ENCODE measurements around the gene HK2.

The HK2 gene

DNA sequence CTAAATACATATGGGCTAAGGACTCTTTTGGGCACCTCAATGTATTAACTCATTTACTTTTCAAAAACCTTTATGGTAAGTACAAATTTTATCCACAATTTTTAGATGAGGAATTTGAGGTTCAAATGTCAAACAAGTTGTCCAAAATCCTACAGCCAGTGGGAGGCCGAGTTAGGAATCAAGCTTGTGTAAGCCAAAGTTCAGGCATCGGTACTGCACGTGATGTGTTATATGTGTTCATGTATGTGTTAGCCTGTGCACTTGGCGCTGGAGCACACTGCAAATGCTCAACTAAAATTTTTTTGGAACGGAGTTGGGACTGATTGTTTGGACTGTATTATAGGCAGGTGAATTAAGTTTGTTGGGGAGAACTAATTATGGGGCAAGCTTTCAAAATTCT, 22.7 kb downstream of the HK2 start:
- DNase-seq: no peak

DNA sequence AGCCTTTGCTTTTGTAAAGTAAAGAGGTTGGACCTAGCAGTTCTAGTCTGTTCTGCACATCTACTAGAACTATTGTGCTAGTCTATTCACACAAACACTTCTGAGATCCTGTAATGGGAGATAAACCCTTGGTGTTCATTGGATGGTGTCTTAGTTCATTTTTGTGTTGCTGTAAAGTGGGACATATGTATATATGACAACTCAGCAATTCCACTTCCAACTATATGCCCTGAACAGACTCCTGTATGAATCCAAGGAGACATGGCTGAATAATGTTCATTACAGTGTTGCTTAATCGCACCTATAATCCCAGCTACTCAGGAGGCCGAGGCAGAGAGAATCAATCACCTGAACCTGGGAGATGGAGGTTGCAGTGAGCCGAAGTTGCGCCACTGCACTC, 23.3 kb downstream of the HK2 start:
- no peak for DNase-seq

DNA sequence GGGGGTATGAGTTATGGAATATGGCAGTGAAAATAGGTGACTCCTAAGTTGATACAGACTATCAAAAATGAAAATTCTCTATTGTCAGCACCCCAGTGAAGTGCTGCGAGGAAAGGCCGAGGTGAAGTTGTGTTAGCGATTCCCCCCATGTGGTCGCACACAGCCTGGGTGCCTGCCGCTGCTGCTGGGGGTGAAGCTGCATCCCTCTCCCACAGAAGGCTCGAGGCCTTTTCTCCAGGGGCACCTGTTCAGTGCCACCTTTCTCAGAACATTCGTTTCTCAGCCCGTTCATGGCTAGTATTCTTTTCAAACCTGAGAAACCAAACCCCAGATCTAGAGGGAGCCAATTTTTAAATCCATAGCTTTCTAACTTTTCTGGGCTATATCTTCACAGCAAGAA, 23.8 kb downstream of the HK2 start:
- no peak for DNase-seq

DNA sequence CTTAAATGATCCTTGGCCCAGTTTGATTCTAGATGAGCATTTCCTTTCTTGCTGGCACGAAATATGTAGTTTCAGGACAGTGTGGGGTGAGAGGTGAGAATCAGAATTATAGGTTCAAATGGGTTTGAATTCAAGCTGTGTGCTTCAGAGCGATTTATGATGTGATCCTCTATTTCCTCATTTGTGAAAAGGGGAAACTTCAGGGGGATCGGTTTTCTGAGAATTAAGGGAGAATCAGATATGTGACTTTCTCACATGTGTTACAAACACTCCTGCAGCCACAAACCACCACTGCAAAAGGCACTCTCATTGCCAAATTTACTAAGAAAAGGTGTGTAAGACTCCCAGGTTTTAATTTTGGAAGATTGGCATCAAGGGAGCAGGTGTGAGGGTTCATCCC, 24.4 kb downstream of the HK2 start:
- no peak for DNase-seq

DNA sequence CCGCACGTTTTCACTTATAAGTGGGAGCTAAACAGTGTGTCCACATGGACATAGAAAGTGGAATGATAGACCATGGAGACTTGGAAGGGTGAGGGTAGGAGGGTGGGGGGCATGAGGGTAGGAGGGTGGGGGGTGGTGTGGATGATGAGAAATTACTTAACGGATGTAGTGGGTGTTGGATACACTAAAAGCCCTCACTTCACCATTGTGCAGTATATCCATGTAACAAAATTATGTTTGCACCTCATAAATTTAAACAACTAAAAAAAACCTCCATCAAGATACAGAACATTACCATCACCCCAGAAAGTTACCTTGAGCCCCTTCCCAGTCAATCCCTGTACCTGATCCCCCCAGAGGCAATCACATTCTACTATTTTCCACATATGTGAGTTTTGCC, 26.2 kb downstream of the HK2 start:
- DNase-seq: no peak

GRCh38 chr2:74860521-74860920, 26.6 kb downstream of the HK2 start:
- no peak for DNase-seq

GRCh38 chr2:74861531-74861930, 27.6 kb downstream of the HK2 start:
- DNase-seq: no peak

GRCh38 chr2:74862020-74862964, 28.4 kb downstream of the HK2 start:
- peak in 1 of 58 donors; percentile 7 for DNase-seq

DNA sequence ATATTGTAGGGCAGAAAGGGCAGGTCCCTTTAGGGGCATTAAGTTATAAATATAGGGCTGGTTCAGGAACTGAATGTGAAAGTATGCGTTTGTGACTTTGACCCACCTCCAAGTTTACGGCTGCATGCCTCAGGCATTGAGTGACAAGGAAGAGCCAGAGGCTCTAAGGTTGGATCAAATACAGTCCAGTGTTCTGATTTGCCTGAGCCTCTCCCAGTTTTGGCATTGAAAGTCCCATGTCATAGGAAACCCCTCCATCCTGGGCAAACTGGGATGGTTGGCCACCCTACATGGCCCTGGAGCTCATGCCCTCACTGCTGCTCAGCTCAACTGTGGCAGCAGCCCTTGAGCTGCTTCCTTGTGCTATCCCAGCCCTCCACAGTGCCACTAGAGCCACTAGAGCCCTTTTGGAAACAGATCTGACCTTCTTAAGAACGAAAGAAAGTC, 29.9 kb downstream of the HK2 start:
- no peak for DNase-seq

GRCh38 chr2:74864728-74865722, 31.1 kb downstream of the HK2 start:
- DNase-seq: no peak

GRCh38 chr2:74865770-74866674, 32.1 kb downstream of the HK2 start:
- no peak for DNase-seq

DNA sequence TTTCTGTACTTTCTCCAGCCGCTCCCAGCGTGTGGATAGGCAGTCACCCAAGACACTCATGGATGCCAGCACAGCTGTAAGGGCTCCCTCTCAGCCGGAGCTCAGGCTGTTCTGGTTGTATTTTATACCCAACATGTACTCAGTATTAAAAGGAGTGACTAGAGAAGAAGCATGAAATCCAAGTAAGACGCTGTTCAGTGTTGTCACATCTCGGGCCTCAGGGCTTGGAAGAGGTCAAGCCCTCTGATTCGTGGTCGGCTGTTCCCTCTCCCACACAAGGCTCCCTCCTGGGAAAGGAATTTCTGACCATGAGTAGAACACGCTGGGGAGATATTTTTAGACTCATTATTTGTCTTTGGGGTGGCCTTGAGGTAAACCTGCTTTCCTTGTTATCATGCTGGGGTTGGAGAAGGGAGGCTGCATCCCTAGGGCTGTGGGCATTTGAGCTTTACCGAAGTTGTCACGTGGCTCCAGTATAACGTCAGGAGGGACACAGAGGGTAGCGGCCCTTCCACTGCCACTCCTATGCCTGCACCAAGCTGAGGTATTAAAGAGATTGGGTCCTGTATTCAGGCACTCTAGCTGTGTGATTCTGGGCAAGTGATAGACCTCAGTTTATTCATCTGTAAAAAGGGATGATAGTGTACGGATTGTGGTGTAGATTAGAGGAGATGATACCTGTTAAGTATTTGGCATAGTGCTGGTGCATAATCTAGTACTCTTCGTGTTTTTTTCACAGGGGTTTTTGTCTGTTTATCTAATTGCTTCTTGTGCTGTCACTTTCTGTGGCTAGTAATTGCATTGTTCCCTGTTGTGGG, 34.1 kb downstream of the HK2 start:
- DNase-seq: no peak

GRCh38 chr2:74869517-74869916, 35.6 kb downstream of the HK2 start:
- no peak for DNase-seq

DNA sequence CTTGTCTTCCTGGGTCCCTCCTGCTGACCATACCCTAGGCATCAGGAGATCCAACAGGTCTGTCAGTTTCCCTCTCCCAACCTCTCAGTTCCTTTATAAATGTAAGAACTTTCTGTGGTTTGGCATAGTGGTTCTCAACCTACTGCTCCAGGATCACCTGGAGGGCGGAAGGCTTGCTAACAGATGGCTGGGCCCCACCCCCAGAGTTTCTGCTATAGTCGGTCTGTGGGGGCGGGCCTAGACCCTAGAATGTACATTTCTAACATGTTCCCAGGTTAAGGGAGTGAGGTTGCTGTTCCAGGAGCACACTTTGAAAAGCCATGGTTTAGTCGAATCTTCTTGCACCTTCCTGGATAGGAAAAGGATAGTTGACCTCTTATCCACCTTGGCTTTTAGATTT, 37.0 kb downstream of the HK2 start:
- DNase-seq: no peak

DNA sequence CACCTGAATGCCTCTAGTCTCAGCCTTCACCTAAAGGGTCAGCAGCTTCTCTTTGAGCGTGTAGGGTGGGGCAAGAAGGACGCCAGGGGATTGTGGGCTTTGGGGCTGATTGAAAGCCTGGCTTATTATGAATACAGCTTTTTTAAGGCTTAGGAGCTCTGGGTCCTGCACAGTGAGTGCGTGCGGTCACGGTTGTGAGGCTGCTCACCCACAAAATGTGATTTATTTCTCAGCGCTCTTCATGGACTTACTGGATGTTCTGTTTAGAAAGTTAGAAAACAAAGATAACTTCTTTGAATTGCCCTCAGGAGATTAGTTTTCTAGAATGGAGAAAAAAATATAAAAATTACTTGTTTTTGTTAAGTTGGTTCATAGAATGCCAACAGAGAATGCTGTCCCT, 37.5 kb downstream of the HK2 start:
- DNase-seq: no peak

DNA sequence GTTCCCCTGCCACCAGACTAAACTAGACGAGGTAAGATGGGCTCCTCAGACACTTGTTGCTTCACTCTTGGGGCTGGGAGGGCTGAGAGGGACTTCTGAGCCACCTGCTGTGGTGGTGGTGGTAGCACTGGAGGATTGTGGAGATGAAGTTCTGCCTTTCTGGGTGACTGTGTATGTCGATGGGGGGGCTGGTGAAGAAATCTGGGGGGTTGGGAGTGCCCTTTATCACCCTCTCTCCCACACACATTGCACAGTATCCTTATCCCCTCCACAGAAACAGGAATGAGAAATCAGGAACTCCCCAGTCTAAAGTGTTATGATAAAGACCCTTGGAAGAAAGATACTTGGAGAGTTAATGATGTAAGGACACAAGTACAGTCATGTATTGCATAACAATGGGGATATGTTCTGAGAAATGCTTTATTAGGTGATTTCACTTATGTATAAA, 38.5 kb downstream of the HK2 start:
- DNase-seq: no peak

GRCh38 chr2:74873012-74873665, 39.2 kb downstream of the HK2 start:
- no peak for DNase-seq

DNA sequence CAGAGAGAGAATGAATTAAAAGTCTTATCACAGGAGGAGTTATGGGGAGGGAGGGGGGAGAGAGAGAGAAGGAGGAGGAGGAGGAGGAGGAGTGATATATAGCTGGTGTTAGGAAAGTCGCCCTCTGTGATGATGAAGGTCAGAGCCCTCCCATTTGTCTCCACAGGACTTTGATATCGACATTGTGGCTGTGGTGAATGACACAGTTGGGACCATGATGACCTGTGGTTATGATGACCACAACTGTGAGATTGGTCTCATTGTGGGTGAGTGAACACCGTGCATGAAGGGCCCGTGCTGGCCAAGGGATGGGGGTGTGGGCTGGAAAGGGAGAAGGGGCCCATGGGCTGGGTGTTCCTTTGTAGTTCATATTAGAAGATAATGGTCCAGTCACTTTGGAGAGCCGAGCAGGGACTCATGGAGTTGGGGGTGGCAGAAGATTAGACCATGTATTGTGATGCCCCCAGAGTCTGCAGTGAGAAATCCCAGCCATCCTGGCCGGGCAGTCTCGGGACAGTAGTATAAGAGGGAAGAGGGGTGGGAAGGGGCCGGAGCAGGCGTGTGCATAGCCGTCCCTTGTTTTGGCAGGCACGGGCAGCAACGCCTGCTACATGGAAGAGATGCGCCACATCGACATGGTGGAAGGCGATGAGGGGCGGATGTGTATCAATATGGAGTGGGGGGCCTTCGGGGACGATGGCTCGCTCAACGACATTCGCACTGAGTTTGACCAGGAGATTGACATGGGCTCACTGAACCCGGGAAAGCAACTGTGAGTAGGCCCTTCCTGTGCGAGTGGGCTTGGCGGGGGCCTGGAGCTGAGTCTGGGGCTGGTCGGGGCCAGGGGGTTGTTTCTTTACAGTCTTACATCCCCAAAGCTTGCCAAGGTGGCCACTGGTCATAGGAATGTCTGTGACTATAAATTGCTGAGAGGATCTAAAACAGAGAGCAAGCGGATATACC, 40.0 kb downstream of the HK2 start:
- no peak for DNase-seq

Measured in anterior cingulate cortex (tissue), 58 donors.